ENCODE measurements around the gene TNKS2.
"Not testable (repeated sequence)": the region's sequence is repeated elsewhere in the genome, so short reads cannot be mapped to it uniquely, and the experiment has no call there.

Gene TNKS2

GRCh38 chr10:91805110-91805838 is 7.0 kb downstream of the TNKS2 start:
- no peak for ATAC-seq
- H3K4me3 Mint-ChIP-seq = no peak overlapping the region
- H3K36me3 Mint-ChIP-seq = peaks cover 34% of the 10 kb centered on the region
- no peaks in the 10 kb centered on the region for H3K9me3 Mint-ChIP-seq
- peaks cover 55% of the 10 kb centered on the region for H3K4me1 Mint-ChIP-seq
- H3K27me3 Mint-ChIP-seq = no peaks in the 10 kb centered on the region
- no peak overlapping the region for H3K27ac Mint-ChIP-seq

GRCh38 chr10:91807264-91807663 is 9.0 kb downstream of the TNKS2 start:
- not testable (repeated sequence) for H3K27ac Mint-ChIP-seq, H3K9me3 Mint-ChIP-seq
- H3K4me1 Mint-ChIP-seq = peaks cover 46% of the 10 kb centered on the region

GRCh38 chr10:91813251-91813650 is 15.0 kb downstream of the TNKS2 start:
- Mint-ChIP-seq H3K27me3 (no peaks in the 10 kb centered on the region), H3K36me3 (peaks cover 36% of the 10 kb centered on the region), H3K4me1 (peaks cover 34% of the 10 kb centered on the region), H3K27ac (no peak overlapping the region), H3K4me3 (no peak overlapping the region), H3K9me3 (no peaks in the 10 kb centered on the region)
- no peak for ATAC-seq

More at GRCh38 chr10:91807264-91807663, 9.0 kb downstream of the TNKS2 start:
- not testable (repeated sequence) for H3K27me3 Mint-ChIP-seq, H3K4me3 Mint-ChIP-seq, ATAC-seq
- peaks cover 28% of the 10 kb centered on the region for H3K36me3 Mint-ChIP-seq

GRCh38 chr10:91816981-91817380 is 18.8 kb downstream of the TNKS2 start:
- Mint-ChIP-seq H3K27ac (no peak overlapping the region), H3K36me3 (peaks cover 48% of the 10 kb centered on the region), H3K9me3 (no peaks in the 10 kb centered on the region), H3K4me3 (no peak overlapping the region), H3K27me3 (no peaks in the 10 kb centered on the region), H3K4me1 (peaks cover 20% of the 10 kb centered on the region)
- no peak for ATAC-seq

GRCh38 chr10:91820144-91820543 is 21.9 kb downstream of the TNKS2 start:
- Mint-ChIP-seq H3K27me3 (no peaks in the 10 kb centered on the region), H3K36me3 (peaks cover 37% of the 10 kb centered on the region), H3K27ac (no peak overlapping the region), H3K9me3 (no peaks in the 10 kb centered on the region), H3K4me1 (no peaks in the 10 kb centered on the region), H3K4me3 (no peak overlapping the region)
- ATAC-seq = no peak

GRCh38 chr10:91824076-91824475 is 25.9 kb downstream of the TNKS2 start:
- ATAC-seq = no peak
- Mint-ChIP-seq H3K9me3 (no peaks in the 10 kb centered on the region), H3K4me1 (no peaks in the 10 kb centered on the region), H3K4me3 (no peak overlapping the region), H3K27ac (no peak overlapping the region), H3K27me3 (no peaks in the 10 kb centered on the region), H3K36me3 (peaks cover 36% of the 10 kb centered on the region)

GRCh38 chr10:91829268-91829667 is 31.0 kb downstream of the TNKS2 start:
- Mint-ChIP-seq H3K27me3 (no peaks in the 10 kb centered on the region), H3K9me3 (no peaks in the 10 kb centered on the region), H3K36me3 (peaks cover 30% of the 10 kb centered on the region), H3K4me3 (no peak overlapping the region), H3K4me1 (no peaks in the 10 kb centered on the region), H3K27ac (no peak overlapping the region)
- ATAC-seq = no peak

GRCh38 chr10:91838199-91838598 is 40.0 kb downstream of the TNKS2 start:
- ATAC-seq = no peak
- no peak overlapping the region for H3K27ac Mint-ChIP-seq
- H3K27me3 Mint-ChIP-seq = no peaks in the 10 kb centered on the region
- H3K4me3 Mint-ChIP-seq = no peak overlapping the region
- peaks cover 47% of the 10 kb centered on the region for H3K36me3 Mint-ChIP-seq
- no peaks in the 10 kb centered on the region for H3K4me1 Mint-ChIP-seq
- H3K9me3 Mint-ChIP-seq = no peaks in the 10 kb centered on the region

GRCh38 chr10:91843083-91843482 is 44.9 kb downstream of the TNKS2 start:
- H3K36me3 Mint-ChIP-seq = peaks cover 40% of the 10 kb centered on the region
- no peak overlapping the region for H3K4me3 Mint-ChIP-seq

GRCh38 chr10:91856637-91857036 is 58.4 kb downstream of the TNKS2 start:
- no peaks in the 10 kb centered on the region for H3K27me3 Mint-ChIP-seq
- H3K4me1 Mint-ChIP-seq = no peaks in the 10 kb centered on the region
- no peak overlapping the region for H3K4me3 Mint-ChIP-seq
- no peaks in the 10 kb centered on the region for H3K9me3 Mint-ChIP-seq
- ATAC-seq = no peak
- peaks cover 67% of the 10 kb centered on the region for H3K36me3 Mint-ChIP-seq
- H3K27ac Mint-ChIP-seq = no peak overlapping the region

More at GRCh38 chr10:91843083-91843482, 44.9 kb downstream of the TNKS2 start:
- no peaks in the 10 kb centered on the region for H3K27me3 Mint-ChIP-seq
- H3K27ac Mint-ChIP-seq = no peak overlapping the region
- no peaks in the 10 kb centered on the region for H3K9me3 Mint-ChIP-seq
- no peaks in the 10 kb centered on the region for H3K4me1 Mint-ChIP-seq
- ATAC-seq = no peak

- Mint-ChIP-seq H3K36me3 (peaks cover 54% of the 10 kb centered on the region), H3K4me1 (no peaks in the 10 kb centered on the region), H3K27me3 (no peaks in the 10 kb centered on the region), H3K4me3 (no peak overlapping the region), H3K9me3 (no peaks in the 10 kb centered on the region), H3K27ac (no peak overlapping the region)
- no peak for ATAC-seq
These were observed 62.7 kb downstream of the TNKS2 start for GRCh38 chr10:91860885-91861284.

- no peaks in the 10 kb centered on the region for H3K9me3 Mint-ChIP-seq
- ATAC-seq = no peak
- no peak overlapping the region for H3K4me3 Mint-ChIP-seq
- H3K27ac Mint-ChIP-seq = no peak overlapping the region
- H3K36me3 Mint-ChIP-seq = peaks cover 30% of the 10 kb centered on the region
- no peaks in the 10 kb centered on the region for H3K27me3 Mint-ChIP-seq
- H3K4me1 Mint-ChIP-seq = no peaks in the 10 kb centered on the region
These were observed 65.9 kb downstream of the TNKS2 start for GRCh38 chr10:91864099-91864498.

- Mint-ChIP-seq H3K9me3 (no peaks in the 10 kb centered on the region), H3K4me3 (no peak overlapping the region), H3K4me1 (no peaks in the 10 kb centered on the region), H3K36me3 (peaks cover 30% of the 10 kb centered on the region), H3K27ac (no peak overlapping the region), H3K27me3 (no peaks in the 10 kb centered on the region)
- no peak for ATAC-seq
These were observed 66.5 kb downstream of the TNKS2 start for GRCh38 chr10:91864744-91865143.

- Mint-ChIP-seq H3K36me3 (peaks cover 24% of the 10 kb centered on the region), H3K27ac (no peak overlapping the region), H3K27me3 (no peaks in the 10 kb centered on the region), H3K4me3 (no peak overlapping the region), H3K4me1 (no peaks in the 10 kb centered on the region), H3K9me3 (no peaks in the 10 kb centered on the region)
- no peak for ATAC-seq
These were observed 67.4 kb downstream of the TNKS2 start for GRCh38 chr10:91865562-91866081.

GRCh38 chr10:91875156-91875555 is 76.9 kb downstream of the TNKS2 start:
- Mint-ChIP-seq H3K36me3 (no peaks in the 10 kb centered on the region), H3K9me3 (no peaks in the 10 kb centered on the region), H3K27me3 (no peaks in the 10 kb centered on the region), H3K27ac (no peak overlapping the region), H3K4me1 (no peaks in the 10 kb centered on the region), H3K4me3 (no peak overlapping the region)
- no peak for ATAC-seq

GRCh38 chr10:91875779-91876178 is 77.6 kb downstream of the TNKS2 start:
- ATAC-seq = no peak
- no peaks in the 10 kb centered on the region for H3K9me3 Mint-ChIP-seq
- H3K27ac Mint-ChIP-seq = no peak overlapping the region
- no peaks in the 10 kb centered on the region for H3K27me3 Mint-ChIP-seq
- no peak overlapping the region for H3K4me3 Mint-ChIP-seq
- H3K36me3 Mint-ChIP-seq = no peaks in the 10 kb centered on the region
- no peaks in the 10 kb centered on the region for H3K4me1 Mint-ChIP-seq
